ENCODE results near the gene EMP3. TPM values are rescaled to one million over a fixed set of nuclear protein-coding genes. Genes with fewer than 3 reads are reported as not detected.

Gene EMP3
- total and polyA plus RNA-seq, 2 experiments from 2014 or later: 68.4 to 381 TPM

GRCh38 chr19:48321372-48321621 lies 4.1 kb upstream of the EMP3 start:
- 0% methylated on average over 15 of the region's 22 CpGs for WGBS (ENCODE audit: low lambda C conversion rate, missing lambda C conversion rate)

GRCh38 chr19:48321622-48322591 lies 3.4 kb upstream of the EMP3 start:
- Histone ChIP-seq H4K20me1 (ENCODE audit: insufficient read depth, poor library complexity, severe bottlenecking) (no peaks in the 10 kb centered on the region), H3K4me3 (peak overlapping the region; percentile 12), H3K4me1 (ENCODE audit: insufficient read depth) (peaks cover 26% of the 10 kb centered on the region), H2AFZ (peak overlapping the region; percentile 41), H3K9me3 (ENCODE audit: low read depth) (no peaks in the 10 kb centered on the region), H3K79me2 (peaks cover 13% of the 10 kb centered on the region), H3K27me3 (no peaks in the 10 kb centered on the region), H3K27ac (peak overlapping the region; percentile 98), H3K36me3 (replicated peaks; ENCODE audit: insufficient read depth, low read depth) (no peaks in the 10 kb centered on the region), H3K9me2 (replicated peaks; ENCODE audit: insufficient read depth) (no peaks in the 10 kb centered on the region), H3K4me2 (peak overlapping the region; percentile 82)
- 4% methylated on average over 45 of the region's 63 CpGs for WGBS (ENCODE audit: low lambda C conversion rate, missing lambda C conversion rate)
- TF ChIP-seq EZH2phosphoT487 (IDR thresholded peaks at IDR 0.05; ENCODE audit: low read depth, severe bottlenecking, unreplicated experiment) (no peak), EZH2 (IDR thresholded peaks at IDR 0.05; ENCODE audit: borderline replicate concordance) (no peak), CTCF (IDR thresholded peaks at IDR 0.05; ENCODE audit: poor library complexity) (no peak)
- DNase-seq (ENCODE audit: low spot score): peak; percentile 100

More at GRCh38 chr19:48321372-48321621, 4.1 kb upstream of the EMP3 start:
- Histone ChIP-seq H4K20me1 (ENCODE audit: insufficient read depth, poor library complexity, severe bottlenecking) (no peaks in the 10 kb centered on the region), H3K4me3 (peak overlapping the region; percentile 12), H3K27ac (peak overlapping the region; percentile 96), H3K4me2 (peak overlapping the region; percentile 82), H2AFZ (peak overlapping the region; percentile 41), H3K27me3 (no peaks in the 10 kb centered on the region), H3K9me3 (ENCODE audit: low read depth) (no peaks in the 10 kb centered on the region), H3K36me3 (replicated peaks; ENCODE audit: insufficient read depth, low read depth) (no peaks in the 10 kb centered on the region), H3K79me2 (peaks cover 7% of the 10 kb centered on the region), H3K4me1 (ENCODE audit: insufficient read depth) (peaks cover 29% of the 10 kb centered on the region), H3K9me2 (replicated peaks; ENCODE audit: insufficient read depth) (no peaks in the 10 kb centered on the region)
- DNase-seq (ENCODE audit: low spot score): peak; percentile 98
- TF ChIP-seq EZH2 (IDR thresholded peaks at IDR 0.05; ENCODE audit: borderline replicate concordance): no peak
- TF ChIP-seq CTCF (IDR thresholded peaks at IDR 0.05; ENCODE audit: poor library complexity): no peak

- Histone ChIP-seq H3K36me3 (replicated peaks; ENCODE audit: insufficient read depth, low read depth) (no peaks in the 10 kb centered on the region), H3K4me3 (no peak overlapping the region)
- 64% methylated on average over 15 of the region's 15 CpGs for WGBS (ENCODE audit: low lambda C conversion rate, missing lambda C conversion rate)
Measured at GRCh38 chr19:48329167-48329891, 4.0 kb downstream of the EMP3 start.

More at GRCh38 chr19:48329167-48329891, 4.0 kb downstream of the EMP3 start:
- TF ChIP-seq EZH2phosphoT487 (IDR thresholded peaks at IDR 0.05; ENCODE audit: low read depth, severe bottlenecking, unreplicated experiment) (no peak), EZH2 (IDR thresholded peaks at IDR 0.05; ENCODE audit: borderline replicate concordance) (no peak), CTCF (IDR thresholded peaks at IDR 0.05; ENCODE audit: poor library complexity) (no peak)
- H3K4me2 ChIP-seq: peak overlapping the region; percentile 83
- H2AFZ ChIP-seq: no peak overlapping the region
- no peaks in the 10 kb centered on the region for H3K27me3 ChIP-seq
- H3K4me1 ChIP-seq (ENCODE audit: insufficient read depth): peaks cover 17% of the 10 kb centered on the region
- no peaks in the 10 kb centered on the region for H3K9me3 ChIP-seq (ENCODE audit: low read depth)
- H4K20me1 ChIP-seq (ENCODE audit: insufficient read depth, poor library complexity, severe bottlenecking): no peaks in the 10 kb centered on the region
- peak overlapping the region; percentile 54 for H3K27ac ChIP-seq
- peaks cover 15% of the 10 kb centered on the region for H3K79me2 ChIP-seq
- peak; percentile 73 for DNase-seq (ENCODE audit: low spot score)
- no peaks in the 10 kb centered on the region for H3K9me2 ChIP-seq (replicated peaks; ENCODE audit: insufficient read depth)
